Measurements from ENCODE around the gene CFAP107.
"Not testable (repeated sequence)": the region's sequence is repeated elsewhere in the genome, so short reads cannot be mapped to it uniquely, and the experiment has no call there.

CFAP107 gene

DNA sequence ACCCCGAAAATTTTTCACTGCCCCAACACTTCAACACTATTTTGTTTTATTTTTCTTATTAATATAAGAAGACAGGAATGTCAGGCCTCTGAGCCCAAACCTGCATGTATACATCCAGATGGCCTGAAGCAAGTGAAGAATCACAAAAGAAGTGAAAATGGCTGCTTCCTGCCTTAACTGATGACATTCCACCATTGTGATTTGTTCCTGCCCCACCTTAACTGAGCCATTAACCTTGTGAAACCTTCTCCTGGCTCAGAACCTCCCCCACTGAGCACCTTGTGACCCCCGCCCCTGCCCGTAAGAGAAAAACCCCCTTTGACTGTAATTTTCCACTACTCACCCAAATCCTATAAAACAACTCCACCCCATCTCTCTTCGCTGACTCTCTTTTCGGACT is 32.3 kb upstream of the CFAP107 start:
- H3K27me3 ChIP-seq (ENCODE audit: control insufficient read depth, insufficient read depth, low read length); H3K9me3 ChIP-seq (ENCODE audit: control insufficient read depth, insufficient read depth, low read length); H3K4me3 ChIP-seq (ENCODE audit: low read length); DNase-seq (ENCODE audit: low read depth, low spot score); H3K27ac ChIP-seq (ENCODE audit: low read length); H3K36me3 ChIP-seq (ENCODE audit: control insufficient read depth, insufficient read depth, low read length): not testable (repeated sequence)
- WGBS (ENCODE audit: insufficient coverage, insufficient read length): 80% methylated on average over 1 of the region's 5 CpGs
- peaks cover 12% of the 10 kb centered on the region; the same call in 1 of the 2 replicates for H3K4me1 ChIP-seq (ENCODE audit: control insufficient read depth, insufficient read depth, low read length)

DNA sequence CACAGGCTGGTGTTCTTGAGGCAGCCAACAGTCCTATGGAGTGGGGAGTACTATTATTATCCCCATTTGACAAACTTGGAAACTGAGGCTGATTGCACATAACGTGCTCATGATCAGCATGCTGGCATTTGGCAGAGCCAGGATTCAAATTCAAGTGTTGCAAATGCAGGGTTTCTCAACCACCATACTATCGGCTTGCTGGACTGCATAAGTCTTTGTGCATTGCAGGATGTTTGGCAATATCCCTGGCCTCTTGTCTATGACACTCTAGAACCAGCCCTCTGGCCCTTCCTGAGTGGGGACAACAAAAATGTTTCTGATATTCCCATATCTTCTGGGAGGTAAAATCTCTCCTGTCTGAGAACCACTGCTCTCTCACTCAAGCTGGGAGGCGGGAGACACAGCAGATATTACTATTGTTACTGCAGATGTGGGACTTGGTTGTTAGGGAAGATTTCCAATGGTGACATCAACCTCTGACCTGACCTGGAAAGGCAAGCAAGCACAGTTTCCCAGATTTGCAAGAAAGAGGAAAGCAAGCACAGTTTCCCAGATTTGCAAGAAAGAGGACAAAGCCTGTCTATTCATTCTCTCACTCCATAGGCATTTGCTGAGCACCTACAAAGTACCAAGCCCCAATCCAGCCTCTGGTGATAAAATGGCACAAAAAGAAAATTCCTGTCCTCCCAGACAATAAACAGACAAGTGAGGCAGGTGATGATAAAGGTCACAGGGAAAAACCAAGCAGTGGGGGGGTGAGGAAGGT is 31.1 kb upstream of the CFAP107 start:
- Histone ChIP-seq H3K27ac (ENCODE audit: low read length) (no peak overlapping the region), H3K4me1 (ENCODE audit: control insufficient read depth, insufficient read depth, low read length) (peaks cover 12% of the 10 kb centered on the region; the same call in 1 of the 2 replicates), H3K9me3 (ENCODE audit: control insufficient read depth, insufficient read depth, low read length) (no peaks in the 10 kb centered on the region), H3K27me3 (ENCODE audit: control insufficient read depth, insufficient read depth, low read length) (no peaks in the 10 kb centered on the region; the same call in 1 of the 2 replicates), H3K4me3 (ENCODE audit: low read length) (no peak overlapping the region), H3K36me3 (ENCODE audit: control insufficient read depth, insufficient read depth, low read length) (no peaks in the 10 kb centered on the region)
- no CpG with 5 or more reads among the region's 3 CpGs for WGBS (ENCODE audit: insufficient coverage, insufficient read length)
- no peak for DNase-seq (ENCODE audit: low read depth, low spot score)

DNA sequence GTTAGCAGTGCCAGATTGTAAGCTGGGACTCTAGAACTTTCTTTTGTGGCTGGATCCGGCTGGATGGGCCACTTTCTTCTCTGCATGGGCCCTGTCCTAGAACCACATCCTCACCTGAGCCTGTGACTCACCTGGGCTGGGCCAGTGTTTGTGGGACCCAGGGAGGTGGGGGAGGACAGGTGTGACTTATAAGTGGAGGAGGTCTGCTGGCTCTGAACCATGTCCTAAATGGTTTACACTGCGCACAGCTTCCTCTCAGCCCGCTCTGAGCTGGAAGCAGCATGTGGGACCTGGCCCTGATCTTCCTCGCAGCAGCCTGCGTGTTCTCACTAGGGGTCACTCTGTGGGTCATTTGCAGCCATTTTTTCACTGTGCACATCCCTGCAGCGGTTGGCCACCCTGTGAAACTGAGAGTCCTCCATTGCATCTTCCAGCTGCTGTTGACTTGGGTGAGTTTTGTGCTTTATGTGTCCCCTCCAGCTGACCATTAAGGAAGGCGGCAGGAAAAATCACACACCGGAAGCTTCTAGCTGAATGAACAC is 30.0 kb upstream of the CFAP107 start, which contains the start of gene AADACL3:
Gene AADACL3, plus strand, starts transcription at position 215 of the 542 bp plus-strand sequence. Its CDS starts 67 bp downstream, at position 282.
- no peak within 1 kb of the TSS for H3K4me3 ChIP-seq (ENCODE audit: low read length)

DNA sequence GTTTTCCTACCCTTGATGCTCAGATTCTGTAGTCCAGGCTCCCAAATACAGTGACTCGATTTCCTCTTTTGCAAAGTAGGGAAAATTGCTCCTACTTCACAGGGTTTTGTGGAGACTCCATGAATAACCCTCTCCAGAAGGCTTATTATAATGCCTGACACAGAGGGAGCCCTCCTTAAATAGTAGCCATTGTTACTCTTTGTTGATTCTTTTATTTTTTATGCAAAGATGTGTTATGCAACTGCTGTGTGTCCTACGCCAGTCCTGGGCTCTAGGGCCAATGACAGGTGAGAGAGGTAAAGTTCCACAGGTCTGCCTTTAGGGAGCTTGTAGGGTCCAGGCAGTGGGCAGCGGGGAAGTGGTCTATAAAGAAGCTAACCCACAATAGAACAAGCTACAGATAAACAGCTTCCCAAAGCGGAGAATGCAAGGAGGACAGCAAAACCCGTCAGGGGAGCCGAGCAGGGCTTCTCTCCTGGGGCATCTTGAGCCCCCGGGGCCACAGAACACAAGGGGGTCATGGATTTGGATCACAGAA is 28.6 kb upstream of the CFAP107 start:
- no peaks in the 10 kb centered on the region; the same call in 1 of the 2 replicates for H3K27me3 ChIP-seq (ENCODE audit: control insufficient read depth, insufficient read depth, low read length)
- no CpG with 5 or more reads among the region's 7 CpGs for WGBS (ENCODE audit: insufficient coverage, insufficient read length)
- no peak for DNase-seq (ENCODE audit: low read depth, low spot score)
- no peaks in the 10 kb centered on the region for H3K9me3 ChIP-seq (ENCODE audit: control insufficient read depth, insufficient read depth, low read length)
- peaks cover 11% of the 10 kb centered on the region; the same call in 1 of the 2 replicates for H3K4me1 ChIP-seq (ENCODE audit: control insufficient read depth, insufficient read depth, low read length)
- no peak overlapping the region for H3K4me3 ChIP-seq (ENCODE audit: low read length)
- H3K36me3 ChIP-seq (ENCODE audit: control insufficient read depth, insufficient read depth, low read length): no peaks in the 10 kb centered on the region
- H3K27ac ChIP-seq (ENCODE audit: low read length): no peak overlapping the region

More for the DNA sequence above, 30.0 kb upstream of the CFAP107 start, which contains the start of gene AADACL3:
- DNase-seq (ENCODE audit: low read depth, low spot score): no peak
- H3K27ac ChIP-seq (ENCODE audit: low read length): no peak within 1 kb of the TSS
- H3K4me1 ChIP-seq (ENCODE audit: control insufficient read depth, insufficient read depth, low read length): peaks cover 12% of the 10 kb centered on the region; the same call in 1 of the 2 replicates
- no peaks in the 10 kb centered on the region; the same call in 1 of the 2 replicates for H3K27me3 ChIP-seq (ENCODE audit: control insufficient read depth, insufficient read depth, low read length)
- no CpG with 5 or more reads among the region's 8 CpGs for WGBS (ENCODE audit: insufficient coverage, insufficient read length)
- no peaks in the 10 kb centered on the region for H3K9me3 ChIP-seq (ENCODE audit: control insufficient read depth, insufficient read depth, low read length)
- H3K36me3 ChIP-seq (ENCODE audit: control insufficient read depth, insufficient read depth, low read length): no peaks in the 10 kb centered on the region

DNA sequence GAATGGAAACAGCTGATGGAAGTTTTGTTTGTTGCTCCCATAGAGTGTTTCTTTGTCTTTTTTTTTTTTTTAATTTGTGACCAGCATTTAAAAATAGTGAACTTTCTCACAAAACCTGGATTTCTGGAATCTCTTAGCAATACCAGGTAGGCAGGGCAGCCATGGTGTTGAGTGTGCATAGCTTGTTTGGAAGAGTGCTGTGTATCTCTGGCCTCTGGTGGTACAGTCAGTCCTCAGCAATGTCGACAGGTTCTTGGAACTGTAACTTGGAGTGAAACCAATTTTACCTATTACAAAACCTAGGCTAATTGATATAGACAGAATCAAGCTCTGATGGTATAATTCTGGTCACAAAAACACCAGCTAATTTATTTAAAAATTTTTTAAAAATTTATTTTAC is 23.4 kb upstream of the CFAP107 start:
- Histone ChIP-seq H3K27ac (ENCODE audit: low read length) (no peak overlapping the region), H3K27me3 (ENCODE audit: control insufficient read depth, insufficient read depth, low read length) (no peaks in the 10 kb centered on the region; the same call in 1 of the 2 replicates), H3K9me3 (ENCODE audit: control insufficient read depth, insufficient read depth, low read length) (no peaks in the 10 kb centered on the region; the same call in 1 of the 2 replicates), H3K4me1 (ENCODE audit: control insufficient read depth, insufficient read depth, low read length) (peaks cover 1% of the 10 kb centered on the region; the same call in 1 of the 2 replicates), H3K36me3 (ENCODE audit: control insufficient read depth, insufficient read depth, low read length) (no peaks in the 10 kb centered on the region), H3K4me3 (ENCODE audit: low read length) (no peak overlapping the region)
- no peak for DNase-seq (ENCODE audit: low read depth, low spot score)
- WGBS (ENCODE audit: insufficient coverage, insufficient read length): no CpG with 5 or more reads among the region's 1 CpG

DNA sequence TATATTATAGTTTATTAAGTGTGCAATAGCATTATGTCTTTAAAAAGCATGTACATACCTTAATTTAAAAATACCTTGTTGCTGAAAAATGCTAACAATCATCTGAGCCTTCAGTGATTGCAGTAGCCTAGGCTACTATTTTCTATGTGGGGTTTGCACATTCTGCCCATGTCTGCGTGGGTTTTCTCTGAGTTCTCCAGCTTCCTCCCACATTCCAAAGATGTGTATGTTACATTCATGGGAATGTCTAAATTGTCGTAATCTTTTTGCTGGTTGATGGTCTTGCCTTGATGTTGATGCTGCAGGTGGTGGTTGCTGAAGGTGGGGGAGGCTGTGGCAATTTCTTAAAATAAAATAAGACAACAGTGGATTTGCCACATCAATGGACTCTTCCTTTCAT is 17.6 kb upstream of the CFAP107 start:
- no peaks in the 10 kb centered on the region for H3K27me3 ChIP-seq (ENCODE audit: control insufficient read depth, insufficient read depth, low read length)
- no peaks in the 10 kb centered on the region for H3K4me1 ChIP-seq (ENCODE audit: control insufficient read depth, insufficient read depth, low read length)
- no peak overlapping the region for H3K27ac ChIP-seq (ENCODE audit: low read length)
- no peaks in the 10 kb centered on the region for H3K36me3 ChIP-seq (ENCODE audit: control insufficient read depth, insufficient read depth, low read length)
- H3K9me3 ChIP-seq (ENCODE audit: control insufficient read depth, insufficient read depth, low read length): no peaks in the 10 kb centered on the region; the same call in 1 of the 2 replicates
- no peak overlapping the region for H3K4me3 ChIP-seq (ENCODE audit: low read length)
- no CpG with 5 or more reads among the region's 2 CpGs for WGBS (ENCODE audit: insufficient coverage, insufficient read length)
- no peak for DNase-seq (ENCODE audit: low read depth, low spot score)

DNA sequence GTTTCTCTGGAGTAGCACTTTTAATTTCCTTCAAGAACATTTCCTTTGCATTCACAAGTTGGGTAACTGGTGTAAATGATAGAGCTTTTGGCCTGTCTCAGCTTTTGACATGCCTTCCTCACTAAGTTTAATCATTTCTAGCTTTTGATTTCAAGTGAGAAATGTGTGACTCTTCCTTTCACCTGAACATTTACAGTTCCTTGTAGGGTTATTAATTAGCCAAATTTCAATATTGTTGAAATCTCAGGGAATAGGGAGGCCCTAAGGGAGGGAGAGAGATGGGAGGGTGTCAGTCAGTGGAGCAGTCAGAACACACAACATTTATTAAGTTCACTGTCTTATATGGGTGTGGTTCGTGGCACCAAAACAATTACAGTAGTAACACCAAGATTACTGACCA is 15.8 kb upstream of the CFAP107 start:
- H3K4me1 ChIP-seq (ENCODE audit: control insufficient read depth, insufficient read depth, low read length): no peaks in the 10 kb centered on the region
- H3K4me3 ChIP-seq (ENCODE audit: low read length): no peak overlapping the region
- H3K36me3 ChIP-seq (ENCODE audit: control insufficient read depth, insufficient read depth, low read length): no peaks in the 10 kb centered on the region
- H3K9me3 ChIP-seq (ENCODE audit: control insufficient read depth, insufficient read depth, low read length): no peaks in the 10 kb centered on the region
- no peak overlapping the region for H3K27ac ChIP-seq (ENCODE audit: low read length)
- H3K27me3 ChIP-seq (ENCODE audit: control insufficient read depth, insufficient read depth, low read length): no peaks in the 10 kb centered on the region
- no peak for DNase-seq (ENCODE audit: low read depth, low spot score)
- WGBS (ENCODE audit: insufficient coverage, insufficient read length): no CpG with 5 or more reads among the region's 1 CpG

DNA sequence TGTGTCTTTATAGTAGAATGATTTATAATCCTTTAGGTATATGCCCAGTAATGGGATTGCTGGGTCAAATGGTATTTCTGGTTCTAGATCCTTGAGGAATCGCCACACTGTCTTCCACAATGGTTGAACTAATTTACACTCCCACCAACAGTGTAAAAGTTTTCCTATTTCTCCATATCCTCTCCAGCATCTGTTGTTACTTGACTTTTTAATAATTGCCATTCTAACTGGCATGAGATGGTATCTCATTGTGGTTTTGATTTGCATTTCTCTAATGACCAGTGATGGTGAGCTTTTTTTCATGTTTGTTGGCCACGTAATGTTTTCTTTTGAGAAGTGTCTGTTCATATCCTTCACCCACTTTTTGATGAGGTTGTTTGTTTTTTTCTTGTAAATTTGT is 14.9 kb upstream of the CFAP107 start:
- not testable (repeated sequence) for H3K9me3 ChIP-seq (ENCODE audit: control insufficient read depth, insufficient read depth, low read length); H3K27ac ChIP-seq (ENCODE audit: low read length); DNase-seq (ENCODE audit: low read depth, low spot score); H3K4me3 ChIP-seq (ENCODE audit: low read length); H3K36me3 ChIP-seq (ENCODE audit: control insufficient read depth, insufficient read depth, low read length); H3K27me3 ChIP-seq (ENCODE audit: control insufficient read depth, insufficient read depth, low read length); H3K4me1 ChIP-seq (ENCODE audit: control insufficient read depth, insufficient read depth, low read length)
- no CpG with 5 or more reads among the region's 2 CpGs for WGBS (ENCODE audit: insufficient coverage, insufficient read length)

DNA sequence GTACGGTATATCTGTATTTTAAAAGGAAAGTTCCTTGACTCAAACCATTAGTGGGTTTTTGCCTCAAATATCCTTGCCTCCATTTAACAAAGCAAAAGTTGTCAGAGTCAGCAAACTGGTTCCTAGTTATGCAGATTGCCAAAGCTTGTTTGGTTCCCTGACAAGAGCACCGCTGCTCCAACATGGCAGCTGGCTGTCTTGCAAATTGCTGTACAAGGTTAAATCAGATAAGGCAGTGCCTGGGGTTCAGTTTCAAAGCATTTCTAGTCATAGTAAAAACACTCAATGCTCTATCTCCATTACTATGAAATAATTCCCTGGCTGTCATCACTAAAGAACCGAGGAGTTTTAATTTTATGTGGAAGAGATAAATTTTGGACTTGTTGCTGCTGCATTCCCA is 11.3 kb upstream of the CFAP107 start:
- Histone ChIP-seq H3K27ac (ENCODE audit: low read length) (no peak overlapping the region), H3K4me1 (ENCODE audit: control insufficient read depth, insufficient read depth, low read length) (no peaks in the 10 kb centered on the region), H3K36me3 (ENCODE audit: control insufficient read depth, insufficient read depth, low read length) (no peaks in the 10 kb centered on the region), H3K4me3 (ENCODE audit: low read length) (no peak overlapping the region), H3K9me3 (ENCODE audit: control insufficient read depth, insufficient read depth, low read length) (no peaks in the 10 kb centered on the region), H3K27me3 (ENCODE audit: control insufficient read depth, insufficient read depth, low read length) (no peaks in the 10 kb centered on the region)
- WGBS (ENCODE audit: insufficient coverage, insufficient read length): 100% methylated on average over 1 of the region's 3 CpGs
- DNase-seq (ENCODE audit: low read depth, low spot score): no peak

DNA sequence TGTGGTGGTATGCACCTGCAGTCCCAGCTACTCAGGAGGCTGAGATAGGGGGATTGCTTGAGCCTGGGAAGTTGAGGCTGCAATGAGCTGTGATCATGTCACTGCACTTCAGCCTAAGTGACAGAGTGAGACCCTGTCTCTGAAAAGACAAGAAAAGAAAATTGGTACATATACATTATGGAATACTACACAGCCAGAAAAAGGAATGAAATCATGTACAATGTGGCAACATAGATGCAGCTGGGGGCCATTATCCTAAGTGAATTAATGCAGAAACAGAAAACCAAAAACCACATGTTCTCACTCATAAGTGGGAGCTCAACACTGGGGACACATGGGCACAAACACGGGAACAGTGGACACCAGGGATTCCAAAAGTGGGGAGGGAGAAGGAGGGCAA is 7.1 kb upstream of the CFAP107 start:
- no peaks in the 10 kb centered on the region for H3K4me1 ChIP-seq (ENCODE audit: control insufficient read depth, insufficient read depth, low read length)
- no peak for DNase-seq (ENCODE audit: low read depth, low spot score)
- no peak overlapping the region for H3K27ac ChIP-seq (ENCODE audit: low read length)
- WGBS (ENCODE audit: insufficient coverage, insufficient read length): no CpG with 5 or more reads among the region's 1 CpG
- no peaks in the 10 kb centered on the region for H3K9me3 ChIP-seq (ENCODE audit: control insufficient read depth, insufficient read depth, low read length)
- no peaks in the 10 kb centered on the region for H3K36me3 ChIP-seq (ENCODE audit: control insufficient read depth, insufficient read depth, low read length)
- H3K27me3 ChIP-seq (ENCODE audit: control insufficient read depth, insufficient read depth, low read length): no peaks in the 10 kb centered on the region
- H3K4me3 ChIP-seq (ENCODE audit: low read length): no peak overlapping the region

All from iPS DF 6.9 (cell line).